OCI-LY1 (cell line): ENCODE data around the gene TIMM9.

Experiments
- H2AFZ ChIP-seq: fragments of 200-600 bp; sonication (generic), shearing (Covaris generic); 2 replicates; pipeline ENCODE4 v1.6.0; 2014; ENCODE audit warnings: antibody characterized with exemption, mild to moderate bottlenecking, low read length
- H3F3A ChIP-seq: fragments of 200-600 bp; sonication (generic), shearing (Covaris generic); 2 replicates; pipeline ENCODE4 v1.6.0; 2014; ENCODE audit warnings: mild to moderate bottlenecking, antibody characterized with exemption, low read length, moderate library complexity; ENCODE audit not compliant: insufficient read depth
- H3K27ac ChIP-seq: fragments of 200-600 bp; sonication (generic); 2 replicates; pipeline ENCODE4 v1.5.1; 2014; ENCODE audit warnings: low read length, mixed run types, mild to moderate bottlenecking, low read depth; ENCODE audit not compliant: poor library complexity, severe bottlenecking
- H3K27me3 ChIP-seq: fragments of 200-600 bp; sonication (generic); 2 replicates; pipeline ENCODE4 v1.6.0; 2014; ENCODE audit warnings: antibody characterized with exemption, mild to moderate bottlenecking, low read length, moderate library complexity; ENCODE audit not compliant: insufficient read depth
- H3K36me3 ChIP-seq: fragments of 200-600 bp; sonication (generic); 2 replicates; pipeline ENCODE4 v1.6.1; 2014; ENCODE audit warnings: mild to moderate bottlenecking, antibody characterized with exemption, low read length, moderate library complexity, mixed read lengths; ENCODE audit not compliant: insufficient read depth
- H3K4me1 ChIP-seq: fragments of 200-600 bp; sonication (generic); 2 replicates; pipeline ENCODE4 v1.5.1; 2014; ENCODE audit warnings: mild to moderate bottlenecking, low read length, moderate library complexity; ENCODE audit not compliant: insufficient read depth, severe bottlenecking
- H3K4me2 ChIP-seq: fragments of 200-600 bp; sonication (generic), shearing (Covaris generic); 2 replicates; pipeline ENCODE4 v1.6.1; 2014; ENCODE audit warnings: low read length
- H3K4me3 ChIP-seq: fragments of 200-600 bp; sonication (generic); 2 replicates; pipeline ENCODE4 v1.5.1; 2014; ENCODE audit warnings: low read length, low read depth, mild to moderate bottlenecking, mixed read lengths; ENCODE audit not compliant: poor library complexity, severe bottlenecking
- H3K79me2 ChIP-seq: fragments of 200-600 bp; shearing (Covaris generic); 2 replicates; pipeline ENCODE4 v1.6.1; 2016; ENCODE audit warnings: mixed run types, low read length, mixed read lengths; ENCODE audit not compliant: insufficient read depth
- H3K9ac ChIP-seq: fragments of 200-600 bp; sonication (generic), shearing (Covaris generic); 2 replicates; pipeline ENCODE4 v1.6.1; 2014; ENCODE audit warnings: mild to moderate bottlenecking, low read length, mixed read lengths
- H3K9me2 ChIP-seq: fragments of 200-600 bp; sonication (generic), shearing (Covaris generic); 2 replicates; pipeline ENCODE4 v1.6.1; 2014; ENCODE audit warnings: low read depth, mild to moderate bottlenecking, low read length, mixed read lengths
- H3K9me3 ChIP-seq: fragments of 200-600 bp; shearing (Covaris generic); 2 replicates; pipeline ENCODE4 v1.6.1; 2014; ENCODE audit warnings: low read length, mixed read lengths
- H4K20me1 ChIP-seq: fragments of 200-600 bp; sonication (generic), shearing (Covaris generic); 2 replicates; pipeline ENCODE4 v1.6.0; 2016; ENCODE audit warnings: mild to moderate bottlenecking, low read length; ENCODE audit not compliant: insufficient read depth
- CTCF ChIP-seq: fragments of 200-600 bp; sonication (generic), shearing (Covaris generic); IDR thresholded peaks from 2 replicates; pipeline ENCODE4 v1.5.1; 2017; ENCODE audit warnings: mild to moderate bottlenecking, antibody characterized with exemption, low read length, moderate library complexity, mixed read lengths
- EZH2 ChIP-seq: fragments of 200-600 bp; sonication (generic), shearing (Covaris generic); IDR thresholded peaks from 2 replicates; pipeline ENCODE4 v1.8.0; 2017; ENCODE audit warnings: borderline replicate concordance, mixed run types, mild to moderate bottlenecking, antibody characterized with exemption, low read length, moderate library complexity, mixed read lengths

The TIMM9 gene

GRCh38 chr14:58455593-58456265 lies 28.4 kb upstream of the TIMM9 start:
- H3K9me2 ChIP-seq: no peaks in the 10 kb centered on the region
- no peaks in the 10 kb centered on the region for H3K27me3 ChIP-seq
- H2AFZ ChIP-seq: no peak overlapping the region
- H3K4me3 ChIP-seq: no peak overlapping the region
- H3K36me3 ChIP-seq: peaks cover 75% of the 10 kb centered on the region
- no peak overlapping the region for H3K27ac ChIP-seq
- H3K4me1 ChIP-seq: no peaks in the 10 kb centered on the region
- H3F3A ChIP-seq: no peaks in the 10 kb centered on the region
- no peaks in the 10 kb centered on the region for H3K79me2 ChIP-seq
- H3K4me2 ChIP-seq: no peak overlapping the region
- H3K9ac ChIP-seq: no peak overlapping the region
- H4K20me1 ChIP-seq: no peaks in the 10 kb centered on the region
- TF ChIP-seq EZH2: no peak
- TF ChIP-seq CTCF: no peak
- no peaks in the 10 kb centered on the region for H3K9me3 ChIP-seq

GRCh38 chr14:58444627-58445026 lies 17.3 kb upstream of the TIMM9 start:
- Histone ChIP-seq H3K79me2 (no peaks in the 10 kb centered on the region), H3K27me3 (no peaks in the 10 kb centered on the region), H3K9ac (no peak overlapping the region), H3K4me2 (no peak overlapping the region), H3K36me3 (peaks cover 53% of the 10 kb centered on the region), H2AFZ (no peak overlapping the region), H3K4me3 (no peak overlapping the region), H3K9me3 (no peaks in the 10 kb centered on the region), H4K20me1 (no peaks in the 10 kb centered on the region), H3K4me1 (no peaks in the 10 kb centered on the region), H3K27ac (no peak overlapping the region), H3K9me2 (no peaks in the 10 kb centered on the region), H3F3A (no peaks in the 10 kb centered on the region)
- no peak for TF ChIP-seq EZH2
- no peak for TF ChIP-seq CTCF

DNA sequence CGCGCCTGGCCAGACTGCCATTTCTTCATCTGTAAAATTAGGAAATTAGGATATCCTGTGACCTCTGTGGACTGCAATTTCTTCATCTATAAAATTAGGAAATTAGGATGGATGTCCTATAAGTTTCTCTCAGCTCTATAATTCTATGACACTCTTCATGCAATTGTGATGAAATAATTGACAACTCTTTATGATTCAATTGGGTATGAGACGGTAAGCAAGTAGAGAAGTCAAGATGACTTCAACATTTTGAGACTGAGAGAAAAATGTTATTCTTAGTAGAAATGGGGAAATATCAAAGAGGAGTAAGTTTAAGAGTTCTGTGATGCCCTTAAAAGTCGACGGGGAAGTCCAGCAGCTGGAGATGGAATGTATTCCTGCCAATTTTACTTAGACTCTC lies 12.1 kb upstream of the TIMM9 start:
- no peaks in the 10 kb centered on the region for H3F3A ChIP-seq
- no peak overlapping the region for H3K4me2 ChIP-seq
- no peaks in the 10 kb centered on the region for H3K4me1 ChIP-seq
- no peaks in the 10 kb centered on the region for H4K20me1 ChIP-seq
- H2AFZ ChIP-seq: no peak overlapping the region
- peaks cover 59% of the 10 kb centered on the region for H3K36me3 ChIP-seq
- no peaks in the 10 kb centered on the region for H3K27me3 ChIP-seq
- H3K27ac ChIP-seq: no peak overlapping the region
- H3K9me3 ChIP-seq: no peaks in the 10 kb centered on the region
- TF ChIP-seq CTCF: no peak
- no peak for TF ChIP-seq EZH2
- H3K9ac ChIP-seq: no peak overlapping the region
- H3K4me3 ChIP-seq: no peak overlapping the region
- no peaks in the 10 kb centered on the region for H3K79me2 ChIP-seq
- no peaks in the 10 kb centered on the region for H3K9me2 ChIP-seq
